WTC11 (cell line): Measurements from ENCODE around the gene FCHO1. TPM values are rescaled to one million over a fixed set of nuclear protein-coding genes. Genes with fewer than 3 reads are reported as not detected.

Experiments used
- ATAC-seq: fragments of 200-7000 bp; cut with Tn5 transposase; 2 replicates; pipeline ENCODE4 v1.10.0; 2021; ENCODE audit warnings: mild to moderate bottlenecking, moderate library complexity
- CTCF ChIA-PET: fragments of 300-600 bp; sonication (Branson Sonifier 250); formaldehyde crosslinking; loops from one replicate; lab custom pipeline; 2021; ENCODE audit warnings: antibody characterized with exemption; lab: Charles Lee
- POLR2A ChIA-PET: fragments of 350-600 bp; sonication (Branson Sonifier 250); formaldehyde crosslinking; loops from one replicate; lab custom pipeline; 2021; ENCODE audit warnings: antibody characterized with exemption; lab: Charles Lee
- DNase-seq: peaks from one replicate; pipeline ENCODE4 v3.0.0; 2021; ENCODE audit warnings: low spot score
- H3K27ac Mint-ChIP-seq: 2 replicates; pipeline ENCODE4 v1.8.0; 2021; ENCODE audit warnings: mixed read lengths
- H3K27me3 Mint-ChIP-seq: 2 replicates; pipeline ENCODE4 v1.8.0; 2021; ENCODE audit warnings: low read depth, mild to moderate bottlenecking, moderate library complexity, mixed read lengths
- H3K36me3 Mint-ChIP-seq: 2 replicates; pipeline ENCODE4 v1.8.0; 2021; ENCODE audit warnings: mixed read lengths
- H3K4me1 Mint-ChIP-seq: 2 replicates; pipeline ENCODE4 v1.8.0; 2022; ENCODE audit warnings: mixed read lengths
- H3K4me3 Mint-ChIP-seq: 2 replicates; pipeline ENCODE4 v1.8.0; 2021; ENCODE audit warnings: mild to moderate bottlenecking, moderate library complexity, mixed read lengths
- H3K9me3 Mint-ChIP-seq: 2 replicates; pipeline ENCODE4 v1.8.0; 2021; ENCODE audit warnings: mixed read lengths
- ATF1 ChIP-seq: sonication (generic); formaldehyde crosslinking; IDR thresholded peaks from 2 replicates; pipeline ENCODE4 v1.8.1; 2023; ENCODE audit warnings: mild to moderate bottlenecking, moderate library complexity, missing genetic modification reagents
- CBFB ChIP-seq: sonication (generic); formaldehyde crosslinking; IDR thresholded peaks from 2 replicates; pipeline ENCODE4 v1.8.1; 2022; ENCODE audit warnings: mild to moderate bottlenecking, low read depth, missing genetic modification reagents
- CREB1 ChIP-seq: sonication (generic); formaldehyde crosslinking; IDR thresholded peaks from 2 replicates; pipeline ENCODE4 v1.8.0; 2023; ENCODE audit warnings: mild to moderate bottlenecking, missing genetic modification reagents
- ELF4 ChIP-seq: sonication (generic); formaldehyde crosslinking; IDR thresholded peaks from 2 replicates; pipeline ENCODE4 v1.8.1; 2022; ENCODE audit warnings: low read depth, mild to moderate bottlenecking, moderate library complexity, missing genetic modification reagents
- ESRRA ChIP-seq: sonication (generic); formaldehyde crosslinking; IDR thresholded peaks from 2 replicates; pipeline ENCODE4 v1.8.1; 2022; ENCODE audit warnings: mild to moderate bottlenecking, missing genetic modification reagents, borderline replicate concordance
- ETV6 ChIP-seq: sonication (generic); formaldehyde crosslinking; IDR thresholded peaks from 2 replicates; pipeline ENCODE4 v1.8.1; 2022; ENCODE audit warnings: mild to moderate bottlenecking, missing genetic modification reagents
- FOXK1 ChIP-seq: sonication (generic); formaldehyde crosslinking; IDR thresholded peaks from 2 replicates; pipeline ENCODE4 v1.8.0; 2022; ENCODE audit warnings: mild to moderate bottlenecking, moderate library complexity, missing genetic modification reagents
- GABPB1 ChIP-seq: sonication (generic); formaldehyde crosslinking; IDR thresholded peaks from 2 replicates; pipeline ENCODE4 v1.8.1; 2023; ENCODE audit warnings: mild to moderate bottlenecking, missing genetic modification reagents
- HMGA2 ChIP-seq: fragments of 250-450 bp; sonication (Bioruptor Pico); IDR thresholded peaks from 2 replicates; pipeline ENCODE4 v1.4.0; 2021; ENCODE audit warnings: mild to moderate bottlenecking, moderate library complexity
- JAZF1 ChIP-seq: fragments of 250-450 bp; sonication (Bioruptor Pico); IDR thresholded peaks from 2 replicates; pipeline ENCODE4 v1.9.0; 2021; ENCODE audit warnings: moderate library complexity, mild to moderate bottlenecking, inconsistent platforms
- JUN ChIP-seq: sonication (generic); formaldehyde crosslinking; IDR thresholded peaks from 2 replicates; pipeline ENCODE4 v1.8.0; 2023; ENCODE audit warnings: mild to moderate bottlenecking, missing genetic modification reagents
- KAT7 ChIP-seq: sonication (generic); formaldehyde crosslinking; IDR thresholded peaks from 2 replicates; pipeline ENCODE4 v1.8.1; 2023; ENCODE audit warnings: missing genetic modification reagents, mild to moderate bottlenecking, borderline replicate concordance
- MYBL2 ChIP-seq: sonication (generic); formaldehyde crosslinking; IDR thresholded peaks from 2 replicates; pipeline ENCODE4 v1.8.1; 2023; ENCODE audit warnings: mild to moderate bottlenecking, moderate library complexity, missing genetic modification reagents
- PRRX2 ChIP-seq: fragments of 250-450 bp; sonication (Bioruptor Pico); IDR thresholded peaks from 2 replicates; pipeline ENCODE4 v1.8.0; 2021; ENCODE audit warnings: mild to moderate bottlenecking
- RELA ChIP-seq: sonication (generic); formaldehyde crosslinking; IDR thresholded peaks from 2 replicates; pipeline ENCODE4 v1.8.1; 2022; ENCODE audit warnings: missing genetic modification reagents, mild to moderate bottlenecking, borderline replicate concordance
- SOX15 ChIP-seq: fragments of 250-450 bp; sonication (Bioruptor Pico); IDR thresholded peaks from 2 replicates; pipeline ENCODE4 v1.9.0; 2021; ENCODE audit warnings: mild to moderate bottlenecking
- TEAD1 ChIP-seq: sonication (generic); formaldehyde crosslinking; IDR thresholded peaks from 2 replicates; pipeline ENCODE4 v1.8.0; 2022; ENCODE audit warnings: mild to moderate bottlenecking, missing genetic modification reagents
- ZNF219 ChIP-seq: sonication (generic); formaldehyde crosslinking; IDR thresholded peaks from 2 replicates; pipeline ENCODE4 v1.8.0; 2023; ENCODE audit warnings: missing genetic modification reagents, mild to moderate bottlenecking, borderline replicate concordance
- ZNF263 ChIP-seq: sonication (generic); formaldehyde crosslinking; IDR thresholded peaks from 2 replicates; pipeline ENCODE4 v1.8.1; 2022; ENCODE audit warnings: low read depth, mild to moderate bottlenecking, moderate library complexity, missing genetic modification reagents
- ZNF423 ChIP-seq: fragments of 250-450 bp; sonication (Bioruptor Pico); IDR thresholded peaks from 2 replicates; pipeline ENCODE4 v2.1.2; 2022; ENCODE audit warnings: mild to moderate bottlenecking, moderate library complexity
- total RNA-seq: library from RNA; stranded (reverse); gene quantifications from 3 replicates; pipeline ENCODE4 v1.2.3, GENCODE V29; 2021
- TF ChIP-seq, protein P1 (sequence below): sonication (generic); formaldehyde crosslinking; IDR thresholded peaks from 2 replicates; pipeline ENCODE4 v1.8.1; 2023; ENCODE audit warnings: mild to moderate bottlenecking, moderate library complexity, missing genetic modification reagents
- TF ChIP-seq, protein P2 (sequence below): sonication (generic); formaldehyde crosslinking; IDR thresholded peaks from 2 replicates; pipeline ENCODE4 v1.8.0; 2023; ENCODE audit warnings: missing genetic modification reagents
- TF ChIP-seq, protein P3 (sequence below): fragments of 250-450 bp; sonication (Bioruptor Pico); IDR thresholded peaks from 2 replicates; pipeline ENCODE4 v1.8.0; 2021; ENCODE audit warnings: mild to moderate bottlenecking
- TF ChIP-seq, protein P4 (sequence below): sonication (generic); formaldehyde crosslinking; IDR thresholded peaks from 2 replicates; pipeline ENCODE4 v1.8.0; 2022; ENCODE audit warnings: mild to moderate bottlenecking, missing genetic modification reagents
- TF ChIP-seq, protein P5 (sequence below): sonication (generic); formaldehyde crosslinking; IDR thresholded peaks from 2 replicates; pipeline ENCODE4 v1.8.1; 2022; ENCODE audit warnings: mild to moderate bottlenecking, missing genetic modification reagents, moderate library complexity, borderline replicate concordance
- TF ChIP-seq, protein P6 (sequence below): sonication (generic); formaldehyde crosslinking; IDR thresholded peaks from 2 replicates; pipeline ENCODE4 v1.8.1; 2022; ENCODE audit warnings: mild to moderate bottlenecking, moderate library complexity, missing genetic modification reagents
- TF ChIP-seq, protein P7 (sequence below): sonication (generic); formaldehyde crosslinking; IDR thresholded peaks from 2 replicates; pipeline ENCODE4 v1.8.1; 2022; ENCODE audit warnings: low read depth, mild to moderate bottlenecking, moderate library complexity, missing genetic modification reagents, borderline replicate concordance
- TF ChIP-seq, protein P8 (sequence below): fragments of 250-450 bp; sonication (Bioruptor Pico); IDR thresholded peaks from 2 replicates; pipeline ENCODE4 v1.9.0; 2021; ENCODE audit warnings: moderate library complexity, mild to moderate bottlenecking, inconsistent platforms, borderline replicate concordance

FCHO1 gene
- total RNA-seq, 1 experiment from 2014 or later: 26.8 TPM

DNA sequence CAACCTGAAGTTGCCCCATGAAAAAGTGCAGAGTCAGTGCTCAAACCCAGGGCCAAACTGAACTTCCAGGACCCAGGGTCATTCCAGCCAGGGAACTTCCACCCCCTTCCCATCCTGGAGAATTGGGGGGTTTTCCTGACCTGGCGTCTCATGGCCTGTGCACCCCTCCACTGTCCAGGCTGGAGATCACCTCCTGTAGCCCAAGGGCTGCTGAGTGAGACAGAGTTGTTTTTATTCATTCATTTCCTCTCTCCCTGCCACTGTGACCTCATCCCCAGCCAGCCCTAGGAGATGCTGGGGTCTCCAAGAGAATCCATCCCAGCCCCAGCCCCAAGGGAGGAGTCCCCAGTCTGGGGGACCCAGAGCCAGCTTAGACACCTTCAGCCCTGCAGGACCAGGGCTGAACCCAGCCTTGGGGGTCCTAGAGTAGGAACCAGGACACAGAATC, 4.2 kb downstream of the FCHO1 start:
- ChIA-PET POLR2A (interaction anchor here (0.6 to 0.9 kb wide), 2 partner anchors 11 to 336 kb away, joined by 3 read pairs; partner anchors contain the start of gene MVB12A), CTCF (interaction anchor here (0.6 to 3.4 kb wide), 12 partner anchors 10 to 259 kb away, joined by 3 to 48 read pairs (median 4); partner anchors contain the start of gene RPL18A)
- ATAC-seq (no peak), DNase-seq (no peak)
- Mint-ChIP-seq H3K9me3 (no peaks in the 10 kb centered on the region), H3K4me3 (no peak overlapping the region), H3K27ac (no peak overlapping the region), H3K27me3 (no peaks in the 10 kb centered on the region; the same call in 1 of the 2 replicates), H3K36me3 (peaks cover 2% of the 10 kb centered on the region; the same call in 1 of the 2 replicates), H3K4me1 (peaks cover 25% of the 10 kb centered on the region)
- no peak for TF ChIP-seq MYBL2 (CRISPR knock-in tag)
- TF ChIP-seq ESRRA: no peak
- no peak for TF ChIP-seq ELF4
- TF ChIP-seq TEAD1 (CRISPR knock-in tag): no peak
- TF ChIP-seq, protein P1, sequence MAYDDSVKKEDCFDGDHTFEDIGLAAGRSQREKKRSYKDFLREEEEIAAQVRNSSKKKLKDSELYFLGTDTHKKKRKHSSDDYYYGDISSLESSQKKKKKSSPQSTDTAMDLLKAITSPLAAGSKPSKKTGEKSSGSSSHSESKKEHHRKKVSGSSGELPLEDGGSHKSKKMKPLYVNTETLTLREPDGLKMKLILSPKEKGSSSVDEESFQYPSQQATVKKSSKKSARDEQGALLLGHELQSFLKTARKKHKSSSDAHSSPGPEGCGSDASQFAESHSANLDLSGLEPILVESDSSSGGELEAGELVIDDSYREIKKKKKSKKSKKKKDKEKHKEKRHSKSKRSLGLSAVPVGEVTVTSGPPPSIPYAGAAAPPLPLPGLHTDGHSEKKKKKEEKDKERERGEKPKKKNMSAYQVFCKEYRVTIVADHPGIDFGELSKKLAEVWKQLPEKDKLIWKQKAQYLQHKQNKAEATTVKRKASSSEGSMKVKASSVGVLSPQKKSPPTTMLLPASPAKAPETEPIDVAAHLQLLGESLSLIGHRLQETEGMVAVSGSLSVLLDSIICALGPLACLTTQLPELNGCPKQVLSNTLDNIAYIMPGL (CRISPR knock-in tag): no peak
- TF ChIP-seq ZNF219 (CRISPR knock-in tag): no peak
- TF ChIP-seq, protein P2, sequence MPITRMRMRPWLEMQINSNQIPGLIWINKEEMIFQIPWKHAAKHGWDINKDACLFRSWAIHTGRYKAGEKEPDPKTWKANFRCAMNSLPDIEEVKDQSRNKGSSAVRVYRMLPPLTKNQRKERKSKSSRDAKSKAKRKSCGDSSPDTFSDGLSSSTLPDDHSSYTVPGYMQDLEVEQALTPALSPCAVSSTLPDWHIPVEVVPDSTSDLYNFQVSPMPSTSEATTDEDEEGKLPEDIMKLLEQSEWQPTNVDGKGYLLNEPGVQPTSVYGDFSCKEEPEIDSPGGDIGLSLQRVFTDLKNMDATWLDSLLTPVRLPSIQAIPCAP (CRISPR knock-in tag): no peak
- no peak for TF ChIP-seq HMGA2 (CRISPR knock-in tag)
- no peak for TF ChIP-seq ZNF423
- no peak for TF ChIP-seq KAT7
- TF ChIP-seq ZNF263 (CRISPR knock-in tag): no peak
- TF ChIP-seq, protein P3, sequence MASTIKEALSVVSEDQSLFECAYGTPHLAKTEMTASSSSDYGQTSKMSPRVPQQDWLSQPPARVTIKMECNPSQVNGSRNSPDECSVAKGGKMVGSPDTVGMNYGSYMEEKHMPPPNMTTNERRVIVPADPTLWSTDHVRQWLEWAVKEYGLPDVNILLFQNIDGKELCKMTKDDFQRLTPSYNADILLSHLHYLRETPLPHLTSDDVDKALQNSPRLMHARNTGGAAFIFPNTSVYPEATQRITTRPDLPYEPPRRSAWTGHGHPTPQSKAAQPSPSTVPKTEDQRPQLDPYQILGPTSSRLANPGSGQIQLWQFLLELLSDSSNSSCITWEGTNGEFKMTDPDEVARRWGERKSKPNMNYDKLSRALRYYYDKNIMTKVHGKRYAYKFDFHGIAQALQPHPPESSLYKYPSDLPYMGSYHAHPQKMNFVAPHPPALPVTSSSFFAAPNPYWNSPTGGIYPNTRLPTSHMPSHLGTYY (CRISPR knock-in tag): no peak
- TF ChIP-seq SOX15: no peak
- no peak for TF ChIP-seq ATF1

DNA sequence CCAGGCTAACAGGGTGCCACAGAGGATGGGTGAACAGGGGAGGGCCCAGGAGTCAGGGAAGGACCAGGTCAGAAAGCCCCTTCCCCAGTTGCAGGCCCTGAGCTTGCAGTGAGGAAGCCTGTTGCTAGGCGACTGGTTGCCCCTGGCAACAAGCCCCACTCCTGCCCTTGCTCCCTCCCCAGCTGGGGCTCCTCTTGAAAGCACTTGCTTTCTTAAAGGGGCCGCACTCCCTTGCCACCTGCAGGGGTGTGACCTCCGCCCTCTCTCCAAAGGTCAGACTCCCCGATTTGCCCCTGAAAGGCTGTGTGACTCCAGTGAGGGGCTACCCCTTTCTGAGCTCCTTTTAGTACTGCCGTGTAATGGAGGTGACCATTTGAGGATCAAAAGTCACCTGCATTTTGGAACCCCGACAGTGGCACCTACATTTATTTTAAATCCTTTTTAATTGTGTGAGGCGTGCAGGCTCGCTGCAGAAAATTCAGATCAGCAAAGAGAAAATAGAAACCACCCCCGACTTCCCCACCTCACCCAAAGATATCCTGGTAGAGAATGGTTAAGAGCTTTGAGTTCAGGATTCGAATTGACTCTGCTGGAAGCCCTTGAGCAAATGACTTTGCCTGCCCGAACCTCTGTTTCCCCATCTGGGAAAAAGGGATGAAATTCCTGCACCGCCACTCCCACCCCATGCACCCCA, 4.8 kb downstream of the FCHO1 start:
- Mint-ChIP-seq H3K36me3 (peaks cover 2% of the 10 kb centered on the region; the same call in 1 of the 2 replicates), H3K27ac (no peak overlapping the region), H3K4me1 (peaks cover 25% of the 10 kb centered on the region), H3K9me3 (no peaks in the 10 kb centered on the region), H3K4me3 (no peak overlapping the region), H3K27me3 (no peaks in the 10 kb centered on the region; the same call in 1 of the 2 replicates)
- POLR2A ChIA-PET: interaction anchor here (0.6 to 0.9 kb wide), 2 partner anchors 11 to 337 kb away, joined by 3 read pairs; partner anchors contain the start of gene MVB12A
- ATAC-seq (peak; percentile 81), DNase-seq (peak; percentile 86)
- CTCF ChIA-PET: interaction anchor here (0.9 to 3.4 kb wide), 8 partner anchors 10 to 150 kb away, joined by 3 to 48 read pairs (median 3); partner anchors contain the start of gene RPL18A
- TF ChIP-seq, protein P4, sequence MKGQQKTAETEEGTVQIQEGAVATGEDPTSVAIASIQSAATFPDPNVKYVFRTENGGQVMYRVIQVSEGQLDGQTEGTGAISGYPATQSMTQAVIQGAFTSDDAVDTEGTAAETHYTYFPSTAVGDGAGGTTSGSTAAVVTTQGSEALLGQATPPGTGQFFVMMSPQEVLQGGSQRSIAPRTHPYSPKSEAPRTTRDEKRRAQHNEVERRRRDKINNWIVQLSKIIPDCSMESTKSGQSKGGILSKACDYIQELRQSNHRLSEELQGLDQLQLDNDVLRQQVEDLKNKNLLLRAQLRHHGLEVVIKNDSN (CRISPR knock-in tag): no peak
- TF ChIP-seq, protein P5, sequence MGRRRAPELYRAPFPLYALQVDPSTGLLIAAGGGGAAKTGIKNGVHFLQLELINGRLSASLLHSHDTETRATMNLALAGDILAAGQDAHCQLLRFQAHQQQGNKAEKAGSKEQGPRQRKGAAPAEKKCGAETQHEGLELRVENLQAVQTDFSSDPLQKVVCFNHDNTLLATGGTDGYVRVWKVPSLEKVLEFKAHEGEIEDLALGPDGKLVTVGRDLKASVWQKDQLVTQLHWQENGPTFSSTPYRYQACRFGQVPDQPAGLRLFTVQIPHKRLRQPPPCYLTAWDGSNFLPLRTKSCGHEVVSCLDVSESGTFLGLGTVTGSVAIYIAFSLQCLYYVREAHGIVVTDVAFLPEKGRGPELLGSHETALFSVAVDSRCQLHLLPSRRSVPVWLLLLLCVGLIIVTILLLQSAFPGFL: no peak
- TF ChIP-seq, protein P6, sequence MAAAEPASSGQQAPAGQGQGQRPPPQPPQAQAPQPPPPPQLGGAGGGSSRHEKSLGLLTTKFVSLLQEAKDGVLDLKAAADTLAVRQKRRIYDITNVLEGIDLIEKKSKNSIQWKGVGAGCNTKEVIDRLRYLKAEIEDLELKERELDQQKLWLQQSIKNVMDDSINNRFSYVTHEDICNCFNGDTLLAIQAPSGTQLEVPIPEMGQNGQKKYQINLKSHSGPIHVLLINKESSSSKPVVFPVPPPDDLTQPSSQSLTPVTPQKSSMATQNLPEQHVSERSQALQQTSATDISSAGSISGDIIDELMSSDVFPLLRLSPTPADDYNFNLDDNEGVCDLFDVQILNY (CRISPR knock-in tag): no peak
- TF ChIP-seq, protein P7, sequence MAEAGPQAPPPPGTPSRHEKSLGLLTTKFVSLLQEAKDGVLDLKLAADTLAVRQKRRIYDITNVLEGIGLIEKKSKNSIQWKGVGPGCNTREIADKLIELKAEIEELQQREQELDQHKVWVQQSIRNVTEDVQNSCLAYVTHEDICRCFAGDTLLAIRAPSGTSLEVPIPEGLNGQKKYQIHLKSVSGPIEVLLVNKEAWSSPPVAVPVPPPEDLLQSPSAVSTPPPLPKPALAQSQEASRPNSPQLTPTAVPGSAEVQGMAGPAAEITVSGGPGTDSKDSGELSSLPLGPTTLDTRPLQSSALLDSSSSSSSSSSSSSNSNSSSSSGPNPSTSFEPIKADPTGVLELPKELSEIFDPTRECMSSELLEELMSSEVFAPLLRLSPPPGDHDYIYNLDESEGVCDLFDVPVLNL (CRISPR knock-in tag): no peak
- TF ChIP-seq GABPB1 (no peak), PRRX2 (no peak), JUN (no peak), JAZF1 (CRISPR knock-in tag) (no peak), RELA (CRISPR knock-in tag) (no peak), ETV6 (CRISPR knock-in tag) (no peak), FOXK1 (CRISPR knock-in tag) (no peak), CREB1 (CRISPR knock-in tag) (no peak), CBFB (CRISPR knock-in tag) (no peak), ATF1 (no peak)
- TF ChIP-seq, protein P8, sequence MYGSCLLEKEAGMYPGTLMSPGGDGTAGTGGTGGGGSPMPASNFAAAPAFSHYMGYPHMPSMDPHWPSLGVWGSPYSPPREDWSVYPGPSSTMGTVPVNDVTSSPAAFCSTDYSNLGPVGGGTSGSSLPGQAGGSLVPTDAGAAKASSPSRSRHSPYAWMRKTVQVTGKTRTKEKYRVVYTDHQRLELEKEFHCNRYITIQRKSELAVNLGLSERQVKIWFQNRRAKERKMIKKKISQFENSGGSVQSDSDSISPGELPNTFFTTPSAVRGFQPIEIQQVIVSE (CRISPR knock-in tag): no peak
